ENCODE results near the gene LRWD1.

The LRWD1 gene

DNA sequence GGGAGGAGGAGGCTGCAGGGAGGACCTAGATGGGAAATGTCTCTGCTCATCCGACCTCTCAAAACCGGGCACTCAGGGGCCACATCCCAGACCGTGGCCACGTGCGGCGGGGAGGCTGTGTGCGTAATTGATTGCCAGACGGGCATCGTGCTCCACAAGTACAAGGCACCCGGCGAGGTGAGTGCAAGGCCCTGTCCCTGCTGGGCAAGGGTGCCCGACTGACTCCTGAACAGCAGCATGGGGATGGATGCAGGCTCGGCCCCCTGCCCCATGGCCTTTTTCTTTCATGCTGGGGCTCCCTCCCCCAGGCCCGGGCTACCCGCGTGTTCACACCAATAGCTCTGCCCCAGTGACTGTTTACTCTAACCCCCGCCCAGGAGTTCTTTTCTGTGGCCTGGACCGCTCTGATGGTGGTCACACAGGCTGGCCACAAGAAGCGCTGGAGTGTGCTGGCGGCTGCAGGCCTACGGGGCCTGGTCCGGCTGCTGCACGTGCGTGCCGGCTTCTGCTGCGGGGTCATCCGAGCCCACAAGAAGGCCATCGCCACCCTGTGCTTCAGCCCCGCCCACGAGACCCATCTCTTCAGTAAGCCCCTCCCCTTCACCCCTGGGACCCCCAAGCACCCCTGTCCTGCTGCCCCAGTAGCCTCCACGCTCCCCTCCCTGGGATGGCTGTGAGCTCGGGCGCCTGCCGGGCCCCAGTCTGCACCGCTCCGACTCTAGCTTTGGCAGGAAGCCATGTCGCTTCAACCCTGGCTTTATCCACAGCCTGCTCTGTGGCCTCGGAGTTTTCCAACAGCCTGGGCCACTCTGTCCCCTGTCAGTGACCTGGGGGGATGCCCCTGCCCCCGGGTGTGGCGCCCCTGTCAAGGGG lies 3.9 kb downstream of the LRWD1 start:
- DNase-seq, result no peak
- Histone ChIP-seq H3K27ac (ENCODE audit: low read length) (no peak overlapping the region), H3K27me3 (ENCODE audit: insufficient read depth, low read length, poor library complexity) (no peaks in the 10 kb centered on the region), H3K36me3 (ENCODE audit: insufficient read depth, low read length) (peaks cover 50% of the 10 kb centered on the region), H3K9ac (ENCODE audit: low read depth, low read length) (no peak overlapping the region), H3K4me3 (ENCODE audit: low read depth in 1 of 2, low read length in 2 of 2) (no peak overlapping the region), H4K20me1 (ENCODE audit: insufficient read depth, low read length) (peaks cover 19% of the 10 kb centered on the region), H3K4me1 (ENCODE audit: insufficient read depth, low read length) (peaks cover 22% of the 10 kb centered on the region), H3K4me2 (ENCODE audit: insufficient read depth, low read length) (no peak overlapping the region), H2AFZ (ENCODE audit: low read depth, low read length) (no peak overlapping the region), H3K9me3 (ENCODE audit: insufficient read depth, low read length, severe bottlenecking) (no peaks in the 10 kb centered on the region), H3K79me2 (ENCODE audit: insufficient read depth, low read length) (peaks cover 26% of the 10 kb centered on the region)
- no peak for ATAC-seq (ENCODE audit: insufficient read depth, low read depth)
- TF ChIP-seq, protein P1, sequence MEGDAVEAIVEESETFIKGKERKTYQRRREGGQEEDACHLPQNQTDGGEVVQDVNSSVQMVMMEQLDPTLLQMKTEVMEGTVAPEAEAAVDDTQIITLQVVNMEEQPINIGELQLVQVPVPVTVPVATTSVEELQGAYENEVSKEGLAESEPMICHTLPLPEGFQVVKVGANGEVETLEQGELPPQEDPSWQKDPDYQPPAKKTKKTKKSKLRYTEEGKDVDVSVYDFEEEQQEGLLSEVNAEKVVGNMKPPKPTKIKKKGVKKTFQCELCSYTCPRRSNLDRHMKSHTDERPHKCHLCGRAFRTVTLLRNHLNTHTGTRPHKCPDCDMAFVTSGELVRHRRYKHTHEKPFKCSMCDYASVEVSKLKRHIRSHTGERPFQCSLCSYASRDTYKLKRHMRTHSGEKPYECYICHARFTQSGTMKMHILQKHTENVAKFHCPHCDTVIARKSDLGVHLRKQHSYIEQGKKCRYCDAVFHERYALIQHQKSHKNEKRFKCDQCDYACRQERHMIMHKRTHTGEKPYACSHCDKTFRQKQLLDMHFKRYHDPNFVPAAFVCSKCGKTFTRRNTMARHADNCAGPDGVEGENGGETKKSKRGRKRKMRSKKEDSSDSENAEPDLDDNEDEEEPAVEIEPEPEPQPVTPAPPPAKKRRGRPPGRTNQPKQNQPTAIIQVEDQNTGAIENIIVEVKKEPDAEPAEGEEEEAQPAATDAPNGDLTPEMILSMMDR (IDR thresholded peaks at IDR 0.05; ENCODE audit: borderline replicate concordance, extremely low read depth, low read length, poor library complexity, severe bottlenecking), result no peak
- TF ChIP-seq EZH2 (IDR thresholded peaks at IDR 0.05; ENCODE audit: borderline replicate concordance, low read depth, low read length, severe bottlenecking), result no peak

DNA sequence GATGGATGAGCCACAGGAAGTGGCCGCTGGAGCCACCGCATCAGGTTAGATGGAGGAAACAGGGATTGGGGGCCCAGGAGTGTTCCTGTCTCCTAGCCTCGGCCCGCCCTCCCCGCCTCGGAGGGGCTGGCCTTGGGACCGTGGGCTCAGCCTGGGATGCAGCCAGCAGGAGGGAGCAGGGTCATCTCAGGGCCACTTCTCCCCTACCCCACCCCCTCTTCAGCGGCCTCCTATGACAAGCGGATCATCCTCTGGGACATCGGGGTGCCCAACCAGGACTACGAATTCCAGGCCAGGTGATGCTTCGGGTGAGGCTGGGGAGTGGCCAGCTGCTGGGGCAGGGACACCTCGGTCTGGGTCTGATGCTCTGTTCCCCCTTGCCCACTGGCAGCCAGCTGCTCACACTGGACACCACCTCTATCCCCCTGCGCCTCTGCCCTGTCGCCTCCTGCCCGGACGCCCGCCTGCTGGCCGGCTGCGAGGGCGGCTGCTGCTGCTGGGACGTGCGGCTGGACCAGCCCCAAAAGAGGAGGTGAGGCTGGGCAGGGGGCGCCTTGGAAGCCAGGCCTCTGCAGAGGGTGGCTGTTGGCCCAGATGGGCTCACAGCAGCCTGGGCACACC lies 4.7 kb downstream of the LRWD1 start:
- Histone ChIP-seq H3K27me3 (ENCODE audit: insufficient read depth, low read length, poor library complexity) (no peaks in the 10 kb centered on the region), H3K4me3 (ENCODE audit: low read depth in 1 of 2, low read length in 2 of 2) (no peak overlapping the region), H3K27ac (ENCODE audit: low read length) (no peak overlapping the region), H3K4me2 (ENCODE audit: insufficient read depth, low read length) (no peak overlapping the region), H2AFZ (ENCODE audit: low read depth, low read length) (no peak overlapping the region), H3K4me1 (ENCODE audit: insufficient read depth, low read length) (peaks cover 17% of the 10 kb centered on the region), H3K79me2 (ENCODE audit: insufficient read depth, low read length) (peaks cover 18% of the 10 kb centered on the region), H3K9me3 (ENCODE audit: insufficient read depth, low read length, severe bottlenecking) (no peaks in the 10 kb centered on the region), H3K9ac (ENCODE audit: low read depth, low read length) (no peak overlapping the region), H4K20me1 (ENCODE audit: insufficient read depth, low read length) (peaks cover 19% of the 10 kb centered on the region), H3K36me3 (ENCODE audit: insufficient read depth, low read length) (peaks cover 52% of the 10 kb centered on the region)
- TF ChIP-seq, protein P1 (IDR thresholded peaks at IDR 0.05; ENCODE audit: borderline replicate concordance, extremely low read depth, low read length, poor library complexity, severe bottlenecking), result no peak
- no peak for TF ChIP-seq EZH2 (IDR thresholded peaks at IDR 0.05; ENCODE audit: borderline replicate concordance, low read depth, low read length, severe bottlenecking)
- no peak for DNase-seq
- ATAC-seq (ENCODE audit: insufficient read depth, low read depth), result no peak

DNA sequence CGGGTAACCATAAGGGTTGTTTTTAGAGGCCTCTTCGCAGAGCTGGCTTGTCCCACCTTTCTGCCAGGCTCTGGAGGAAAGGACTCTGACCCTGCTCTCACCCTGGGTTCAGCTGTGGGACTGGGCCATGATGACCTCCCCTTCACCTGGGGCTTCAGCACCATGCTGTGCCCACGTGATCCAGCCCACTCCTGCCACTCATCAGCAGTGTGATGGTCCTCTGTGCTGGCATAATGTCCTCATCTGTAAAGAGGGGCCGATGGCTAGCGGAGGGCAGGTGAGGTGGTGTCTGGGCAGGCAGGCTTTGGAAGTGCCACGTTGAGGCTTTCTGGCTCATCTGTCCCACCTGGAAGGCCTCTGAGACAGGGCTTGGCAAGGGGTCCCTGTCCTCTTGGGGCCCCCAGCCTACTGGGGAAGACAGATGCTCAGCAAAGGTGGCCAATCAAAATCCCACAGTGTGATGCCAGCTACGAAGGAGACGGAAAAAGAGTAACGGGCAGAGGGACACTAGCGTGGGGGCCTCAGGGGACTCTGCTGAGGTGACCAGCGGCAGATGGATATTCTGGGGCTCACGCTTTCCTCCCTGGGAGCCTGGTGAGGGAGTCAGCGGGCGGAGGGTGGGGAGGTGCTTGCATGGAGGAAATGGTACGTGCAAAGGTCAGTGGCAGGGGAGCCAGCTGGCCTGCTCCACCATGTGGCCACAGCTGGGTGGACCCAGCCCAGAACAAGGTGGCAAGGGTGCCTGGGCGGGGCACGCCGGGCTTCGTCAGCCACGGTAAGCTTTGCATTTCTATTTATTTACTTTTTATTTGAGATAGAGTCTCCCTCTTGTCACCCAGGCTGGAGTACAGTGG lies 5.4 kb downstream of the LRWD1 start:
- no peak overlapping the region for H3K27ac ChIP-seq (ENCODE audit: low read length)
- no peaks in the 10 kb centered on the region for H3K27me3 ChIP-seq (ENCODE audit: insufficient read depth, low read length, poor library complexity)
- H3K4me1 ChIP-seq (ENCODE audit: insufficient read depth, low read length), result peaks cover 17% of the 10 kb centered on the region
- ATAC-seq (ENCODE audit: insufficient read depth, low read depth) (no peak), DNase-seq (no peak)
- H2AFZ ChIP-seq (ENCODE audit: low read depth, low read length), result no peak overlapping the region
- no peaks in the 10 kb centered on the region for H3K9me3 ChIP-seq (ENCODE audit: insufficient read depth, low read length, severe bottlenecking)
- H3K79me2 ChIP-seq (ENCODE audit: insufficient read depth, low read length), result peaks cover 12% of the 10 kb centered on the region
- no peak overlapping the region for H3K9ac ChIP-seq (ENCODE audit: low read depth, low read length)
- TF ChIP-seq EZH2 (IDR thresholded peaks at IDR 0.05; ENCODE audit: borderline replicate concordance, low read depth, low read length, severe bottlenecking), result no peak
- TF ChIP-seq, protein P1 (IDR thresholded peaks at IDR 0.05; ENCODE audit: borderline replicate concordance, extremely low read depth, low read length, poor library complexity, severe bottlenecking), result no peak
- H3K4me2 ChIP-seq (ENCODE audit: insufficient read depth, low read length), result no peak overlapping the region
- peaks cover 48% of the 10 kb centered on the region for H3K36me3 ChIP-seq (ENCODE audit: insufficient read depth, low read length)
- H3K4me3 ChIP-seq (ENCODE audit: low read depth in 1 of 2, low read length in 2 of 2), result no peak overlapping the region
- peaks cover 19% of the 10 kb centered on the region for H4K20me1 ChIP-seq (ENCODE audit: insufficient read depth, low read length)
